Measurements from ENCODE around the gene UBR1. TPM values are rescaled to one million over a fixed set of nuclear protein-coding genes. Genes with fewer than 3 reads are reported as not detected.

Gene UBR1
- total RNA-seq, 1 experiment from 2014 or later: 17.9 TPM

GRCh38 chr15:42929306-42929848 is 176.5 kb downstream of the UBR1 start:
- no peak overlapping the region for H3K27ac ChIP-seq (ENCODE audit: low read depth, low read length)
- no peak overlapping the region for H3K4me2 ChIP-seq (ENCODE audit: low read length)
- ChIA-PET RAD21 (ENCODE audit: low non-redundant PET in 1 of 2, low total read pairs in 2 of 2, uncharacterized antibody in 2 of 2, unreplicated experiment in 2 of 2) (no interaction called here), CTCF (no interaction called here), POLR2A (no interaction called here)
- H3K79me2 ChIP-seq (ENCODE audit: insufficient read depth, low read length): no peaks in the 10 kb centered on the region
- TF ChIP-seq REST (IDR thresholded peaks at IDR 0.05; ENCODE audit: low read depth) (no peak), SIN3A (IDR thresholded peaks at IDR 0.05; ENCODE audit: low read depth) (no peak), POLR2AphosphoS5 (IDR thresholded peaks at IDR 0.05; ENCODE audit: low read depth, low read length) (no peak), YY1 (IDR thresholded peaks at IDR 0.05; ENCODE audit: extremely low read depth, insufficient replicate concordance, low read depth, low read length) (no peak), SP1 (IDR thresholded peaks at IDR 0.05; ENCODE audit: low read depth) (no peak), JUND (IDR thresholded peaks at IDR 0.05) (no peak), CTCF (IDR thresholded peaks at IDR 0.05 in 2 of 3, conservative IDR thresholded peaks at IDR 0.05 in 1 of 3; ENCODE audit: borderline replicate concordance in 1 of 3, insufficient read depth in 1 of 3, low read depth in 2 of 3, low read length in 2 of 3) (no peak), POLR2A (IDR thresholded peaks at IDR 0.05; ENCODE audit: borderline replicate concordance, extremely low read depth, insufficient read depth, insufficient read length) (no peak), MAX (IDR thresholded peaks at IDR 0.05) (no peak), ELF1 (IDR thresholded peaks at IDR 0.05; ENCODE audit: borderline replicate concordance, low read depth) (no peak), EZH2phosphoT487 (IDR thresholded peaks at IDR 0.05; ENCODE audit: borderline replicate concordance) (no peak), CEBPB (IDR thresholded peaks at IDR 0.05; ENCODE audit: low read depth) (no peak), EZH2 (IDR thresholded peaks at IDR 0.05) (no peak), RAD21 (IDR thresholded peaks at IDR 0.05; ENCODE audit: low read depth) (no peak), ZFX (IDR thresholded peaks at IDR 0.05) (no peak), FOSL1 (IDR thresholded peaks at IDR 0.05; ENCODE audit: low read depth) (no peak), SRF (IDR thresholded peaks at IDR 0.05; ENCODE audit: low read depth) (no peak), ZNF274 (IDR thresholded peaks at IDR 0.05; ENCODE audit: low read depth, low read length) (no peak), EGR1 (IDR thresholded peaks at IDR 0.05; ENCODE audit: low read depth) (no peak)
- TF ChIP-seq, protein P1, sequence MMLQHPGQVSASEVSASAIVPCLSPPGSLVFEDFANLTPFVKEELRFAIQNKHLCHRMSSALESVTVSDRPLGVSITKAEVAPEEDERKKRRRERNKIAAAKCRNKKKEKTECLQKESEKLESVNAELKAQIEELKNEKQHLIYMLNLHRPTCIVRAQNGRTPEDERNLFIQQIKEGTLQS (IDR thresholded peaks at IDR 0.05): no peak
- H2AFZ ChIP-seq (ENCODE audit: low read depth, low read length, poor library complexity, severe bottlenecking): no peak overlapping the region
- no peaks in the 10 kb centered on the region for H3K4me1 ChIP-seq (ENCODE audit: control insufficient read depth in 1 of 2, insufficient read depth in 2 of 2, low read length in 2 of 2)
- ATAC-seq (no peak), DNase-seq (ENCODE audit: low read depth, low spot score) (no peak)
- no peaks in the 10 kb centered on the region for H3K27me3 ChIP-seq (ENCODE audit: insufficient read depth, low read length)
- H3K9me3 ChIP-seq (ENCODE audit: control insufficient read depth in 1 of 2, insufficient read depth in 1 of 2, low read depth in 1 of 2, low read length in 2 of 2): no peaks in the 10 kb centered on the region
- no peaks in the 10 kb centered on the region for H3K36me3 ChIP-seq (ENCODE audit: control insufficient read depth in 1 of 2, insufficient read depth in 2 of 2, low read length in 2 of 2)
- H3K9ac ChIP-seq (ENCODE audit: low read length): no peak overlapping the region
- BruUV-seq (replicated peaks): no TSS peak
- no peak overlapping the region for H3K4me3 ChIP-seq (replicated peaks in 1 of 2; ENCODE audit: low read depth in 1 of 2, low read length in 2 of 2)
- no peaks in the 10 kb centered on the region for H4K20me1 ChIP-seq (ENCODE audit: insufficient read depth)
- no peaks in the 10 kb centered on the region for H3K9me2 ChIP-seq (ENCODE audit: insufficient read depth)
- intact Hi-C loops (cut with micrococcal nuclease): loop anchor here (5.0 to 10.0 kb wide), 2 partner anchors 132 to 355 kb away; no protein-coding TSS in a partner anchor

Measured in HCT116 (cell line).